Activated naive CD4-positive, alpha-beta T cell treated with anti-CD3 and anti-CD28 coated beads for 36 hours (primary cell): ENCODE measurements around the gene HELLS. TPM values are rescaled to one million over a fixed set of nuclear protein-coding genes. Genes with fewer than 3 reads are reported as not detected.
"Not testable (repeated sequence)": the region's sequence is repeated elsewhere in the genome, so short reads cannot be mapped to it uniquely, and the experiment has no call there.

ENCODE experiments used
- CTCF ChIA-PET: fragments of 350-600 bp; sonication (Branson Sonifier 250); formaldehyde crosslinking; loops from one replicate; lab custom pipeline; 2021; ENCODE audit warnings: antibody characterized with exemption; lab: Charles Lee
- DNase-seq: peaks from one replicate; pipeline ENCODE4 v3.0.0-alpha.2; 2020
- H3K27ac Mint-ChIP-seq: one replicate; pipeline ENCODE4 v1.8.0; 2021; ENCODE audit warnings: mild to moderate bottlenecking, mixed read lengths
- H3K27me3 Mint-ChIP-seq: one replicate; pipeline ENCODE4 v1.8.0; 2021; ENCODE audit warnings: low read depth, mixed read lengths
- H3K36me3 Mint-ChIP-seq: one replicate; pipeline ENCODE4 v1.8.0; 2021; ENCODE audit warnings: low read depth, mixed read lengths
- H3K4me1 Mint-ChIP-seq: one replicate; pipeline ENCODE4 v1.8.0; 2021; ENCODE audit warnings: low read depth, mixed read lengths
- H3K4me3 Mint-ChIP-seq: one replicate; pipeline ENCODE4 v1.8.0; 2021; ENCODE audit warnings: mild to moderate bottlenecking, moderate library complexity, mixed read lengths
- H3K9me3 Mint-ChIP-seq: one replicate; pipeline ENCODE4 v1.8.0; 2021; ENCODE audit warnings: mixed read lengths
- intact Hi-C: fragments of 100-400 bp; cut with micrococcal nuclease; formaldehyde crosslinking; loops from one replicate; pipeline ENCODE4 v1.15.1; 2023
- total RNA-seq, 2 experiments: library from RNA; stranded (reverse); gene quantifications; one replicate each; pipeline ENCODE4 v1.2.3, GENCODE V29; 2021

Gene HELLS
- total RNA-seq, 2 experiments from 2014 or later: 109 TPM

DNA sequence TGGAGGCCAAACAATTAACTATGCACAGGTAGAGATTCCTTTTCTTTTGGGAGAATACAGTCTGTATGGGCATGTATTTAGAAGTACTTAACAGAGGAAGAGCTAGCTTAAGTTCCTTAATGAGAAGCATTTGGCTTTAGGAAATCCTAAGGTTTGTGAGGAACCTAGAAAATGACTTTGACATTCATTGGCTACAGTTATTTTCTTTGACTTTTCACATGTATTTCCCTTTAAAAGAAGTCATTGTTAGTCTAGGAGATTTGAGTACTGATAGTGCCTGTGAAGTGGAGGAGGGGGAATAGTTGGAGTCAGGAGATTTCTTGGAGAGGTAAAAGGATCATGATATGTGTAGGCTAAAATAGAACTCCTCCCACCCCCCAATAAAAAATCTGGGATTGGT lies 3.6 kb downstream of the HELLS start:
- H3K36me3 Mint-ChIP-seq: peaks cover 35% of the 10 kb centered on the region
- H3K27ac Mint-ChIP-seq: no peak overlapping the region
- peaks cover 11% of the 10 kb centered on the region for H3K4me1 Mint-ChIP-seq
- DNase-seq: no peak
- no peaks in the 10 kb centered on the region for H3K27me3 Mint-ChIP-seq
- intact Hi-C loops: loop anchor here (5.0 to 10.0 kb wide), 2 partner anchors 688 to 1054 kb away; partner anchors contain the start of gene CEP55
- no peak overlapping the region for H3K4me3 Mint-ChIP-seq
- H3K9me3 Mint-ChIP-seq: no peaks in the 10 kb centered on the region
- CTCF ChIA-PET: no interaction called here

DNA sequence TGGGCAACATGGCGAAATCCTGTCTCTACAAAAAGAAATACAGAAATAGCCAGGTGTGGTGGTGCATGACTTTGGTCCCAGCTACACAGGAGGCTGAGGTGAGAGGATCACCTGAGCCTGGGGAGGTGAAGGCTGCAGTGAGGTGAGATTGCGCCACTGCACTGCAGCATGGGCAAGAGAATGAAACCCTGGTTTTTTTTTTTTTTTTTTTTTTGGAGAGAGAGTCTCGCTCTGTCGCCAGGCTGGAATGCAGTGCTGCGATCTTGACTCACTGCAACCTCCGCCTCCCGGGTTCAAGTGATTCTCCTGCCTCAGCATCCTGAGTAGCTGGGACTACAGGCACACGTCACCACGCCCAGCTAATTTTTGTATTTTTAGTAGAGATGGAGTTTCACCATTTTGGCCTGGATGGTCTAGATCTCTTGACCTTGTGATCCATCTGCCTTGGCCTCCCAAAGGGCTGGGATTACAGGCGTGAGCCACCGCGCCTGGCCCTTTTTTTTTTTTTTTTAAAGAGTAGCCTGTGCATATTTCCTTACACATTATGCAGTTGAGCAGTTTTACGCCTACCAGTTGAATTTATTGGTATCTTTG lies 22.2 kb downstream of the HELLS start:
- peaks cover 60% of the 10 kb centered on the region for H3K36me3 Mint-ChIP-seq
- H3K27me3 Mint-ChIP-seq, H3K27ac Mint-ChIP-seq, H3K9me3 Mint-ChIP-seq, intact Hi-C loops, DNase-seq, H3K4me1 Mint-ChIP-seq, H3K4me3 Mint-ChIP-seq: not testable (repeated sequence)
- CTCF ChIA-PET: interaction anchor here (0.6 to 1.1 kb wide), 2 partner anchors 230 to 248 kb away, joined by 3 to 4 read pairs; no protein-coding TSS in a partner anchor

DNA sequence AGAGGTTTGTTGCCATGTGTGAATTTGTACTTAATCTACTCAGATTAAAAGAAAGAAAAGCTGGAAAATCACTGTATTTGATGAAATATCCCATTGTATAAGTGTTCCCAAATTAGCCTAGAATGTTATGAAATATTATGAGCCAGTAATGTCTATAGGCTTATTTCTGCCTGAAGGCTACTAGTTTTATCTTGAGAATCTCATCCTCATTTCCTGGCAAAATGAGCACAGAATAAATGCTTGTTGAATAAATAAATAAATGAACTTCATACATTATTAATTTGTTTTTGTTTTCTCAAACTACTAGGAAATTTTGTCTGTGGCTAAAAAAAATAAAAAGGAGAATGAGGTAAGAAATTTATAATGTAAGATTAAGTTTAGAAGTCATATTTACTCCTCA lies 25.5 kb downstream of the HELLS start:
- intact Hi-C loops: no loop called here

DNA sequence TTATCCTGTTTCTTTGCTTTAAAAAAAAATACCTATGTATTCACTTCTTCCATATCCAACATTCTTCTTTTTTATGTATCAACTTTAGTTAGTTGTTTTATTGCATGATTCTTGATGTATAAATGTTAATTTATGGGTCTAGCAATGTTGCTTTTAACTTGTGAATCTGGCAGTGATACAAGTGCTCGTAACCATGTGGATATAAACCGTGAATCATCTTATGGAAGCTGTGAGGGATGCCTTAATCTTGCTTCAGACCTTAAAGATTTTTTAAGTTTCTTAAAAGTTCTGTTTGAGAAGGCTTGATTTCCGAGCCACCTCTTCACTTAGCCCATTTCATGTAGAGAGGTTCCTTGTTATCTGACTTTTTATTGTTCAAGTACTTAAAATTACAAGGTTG lies 25.9 kb downstream of the HELLS start:
- intact Hi-C loops: no loop called here
- Mint-ChIP-seq H3K4me1 (peaks cover 2% of the 10 kb centered on the region), H3K4me3 (no peak overlapping the region), H3K9me3 (no peaks in the 10 kb centered on the region), H3K36me3 (peaks cover 58% of the 10 kb centered on the region), H3K27me3 (no peaks in the 10 kb centered on the region), H3K27ac (no peak overlapping the region)
- DNase-seq: no peak
- CTCF ChIA-PET: no interaction called here

More for the DNA sequence above, 25.5 kb downstream of the HELLS start:
- no peak for DNase-seq
- H3K27ac Mint-ChIP-seq: no peak overlapping the region
- CTCF ChIA-PET: no interaction called here
- peaks cover 2% of the 10 kb centered on the region for H3K4me1 Mint-ChIP-seq
- H3K27me3 Mint-ChIP-seq: no peaks in the 10 kb centered on the region
- no peaks in the 10 kb centered on the region for H3K9me3 Mint-ChIP-seq
- no peak overlapping the region for H3K4me3 Mint-ChIP-seq
- H3K36me3 Mint-ChIP-seq: peaks cover 59% of the 10 kb centered on the region

DNA sequence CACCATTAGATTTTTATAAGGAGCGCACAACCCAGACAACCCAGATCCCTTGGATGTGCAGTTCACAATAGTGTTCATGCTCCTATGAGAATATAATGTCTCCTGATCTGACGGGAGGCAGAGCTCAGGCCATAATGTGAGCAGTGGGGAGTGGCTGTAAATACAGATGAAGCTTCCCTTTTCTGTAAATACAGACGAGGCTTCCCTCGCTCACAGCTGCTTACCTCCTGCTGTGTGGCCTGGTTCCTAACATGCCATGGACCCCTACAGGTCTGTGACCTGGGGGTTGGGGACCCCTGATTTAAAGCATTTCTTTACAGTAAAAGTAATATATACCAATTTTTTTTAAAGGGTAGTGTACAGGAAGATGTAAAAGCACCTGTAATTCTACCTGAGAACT lies 33.2 kb downstream of the HELLS start:
- Mint-ChIP-seq H3K27ac (no peak overlapping the region), H3K4me1 (no peaks in the 10 kb centered on the region), H3K36me3 (peaks cover 45% of the 10 kb centered on the region), H3K9me3 (no peaks in the 10 kb centered on the region), H3K27me3 (no peaks in the 10 kb centered on the region), H3K4me3 (no peak overlapping the region)
- intact Hi-C loops: no loop called here
- CTCF ChIA-PET: interaction anchor here (0.6 kb wide), 1 partner anchor 15 kb away, joined by 4 read pairs; no protein-coding TSS in a partner anchor
- no peak for DNase-seq

DNA sequence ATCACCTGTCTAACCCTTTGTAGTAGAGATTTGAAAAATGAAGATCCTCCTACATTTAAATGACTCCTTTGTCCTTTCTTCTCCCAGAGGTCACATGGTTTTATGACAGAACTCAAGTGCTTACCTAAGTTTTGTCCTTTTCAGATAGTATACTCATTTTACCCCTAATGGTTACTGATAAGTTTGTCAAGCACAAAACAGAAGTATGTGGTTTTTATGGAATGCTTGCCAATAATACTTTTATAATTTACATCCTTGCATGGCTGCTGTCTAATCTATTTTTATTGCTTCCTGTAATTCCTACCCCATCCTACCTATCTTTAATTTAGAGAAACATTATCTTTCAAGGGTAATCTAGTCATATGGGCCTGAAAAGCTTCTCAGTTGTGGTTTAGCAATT lies 37.5 kb downstream of the HELLS start:
- Mint-ChIP-seq H3K27me3 (no peaks in the 10 kb centered on the region), H3K27ac (no peak overlapping the region), H3K4me1 (no peaks in the 10 kb centered on the region), H3K36me3 (peaks cover 29% of the 10 kb centered on the region), H3K9me3 (no peaks in the 10 kb centered on the region), H3K4me3 (no peak overlapping the region)
- DNase-seq: no peak
- intact Hi-C loops: no loop called here
- CTCF ChIA-PET: no interaction called here

DNA sequence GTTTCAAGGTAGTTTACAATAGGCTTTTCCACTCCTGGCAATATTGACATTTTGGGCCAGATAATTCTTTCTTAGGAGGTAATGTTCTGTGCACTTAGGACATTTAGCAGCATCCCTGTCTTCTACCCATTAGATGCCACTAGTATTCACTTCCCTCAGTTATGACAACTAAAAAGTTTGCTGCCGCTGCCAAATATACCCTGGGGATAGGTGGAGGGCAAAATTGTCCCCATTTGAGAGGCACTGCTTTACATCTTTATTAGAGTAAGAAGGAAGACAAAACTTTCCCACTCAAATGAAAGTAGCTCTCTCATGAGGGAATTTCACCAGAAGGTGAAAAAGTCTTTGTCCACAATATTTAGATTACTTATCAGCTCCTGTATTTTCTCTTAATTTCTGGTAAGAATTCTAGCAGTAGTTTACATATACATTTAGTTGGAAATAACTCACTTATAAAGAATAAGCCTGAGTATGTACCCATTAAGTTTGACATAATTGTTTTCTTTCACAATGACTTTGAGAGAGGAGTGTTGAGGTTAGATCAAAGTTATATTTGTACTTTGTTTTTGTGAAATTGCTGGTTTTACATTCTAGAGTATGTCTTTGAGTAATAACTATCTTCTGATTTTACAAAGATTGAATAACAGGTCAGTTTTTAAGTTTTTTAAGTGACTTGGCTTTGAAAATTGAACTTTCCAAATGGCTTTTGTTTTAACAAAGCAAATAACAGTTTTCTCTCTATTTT lies 46.0 kb downstream of the HELLS start:
- CTCF ChIA-PET: no interaction called here
- Mint-ChIP-seq H3K4me3 (no peak overlapping the region), H3K27me3 (no peaks in the 10 kb centered on the region), H3K36me3 (peaks cover 64% of the 10 kb centered on the region), H3K27ac (peak overlapping the region; percentile 50), H3K9me3 (no peaks in the 10 kb centered on the region), H3K4me1 (peaks cover 9% of the 10 kb centered on the region)
- no peak for DNase-seq
- intact Hi-C loops: loop anchor here (1.0 to 2.0 kb wide), 2 partner anchors 16 to 47 kb away; partner anchors contain the start of gene HELLS

DNA sequence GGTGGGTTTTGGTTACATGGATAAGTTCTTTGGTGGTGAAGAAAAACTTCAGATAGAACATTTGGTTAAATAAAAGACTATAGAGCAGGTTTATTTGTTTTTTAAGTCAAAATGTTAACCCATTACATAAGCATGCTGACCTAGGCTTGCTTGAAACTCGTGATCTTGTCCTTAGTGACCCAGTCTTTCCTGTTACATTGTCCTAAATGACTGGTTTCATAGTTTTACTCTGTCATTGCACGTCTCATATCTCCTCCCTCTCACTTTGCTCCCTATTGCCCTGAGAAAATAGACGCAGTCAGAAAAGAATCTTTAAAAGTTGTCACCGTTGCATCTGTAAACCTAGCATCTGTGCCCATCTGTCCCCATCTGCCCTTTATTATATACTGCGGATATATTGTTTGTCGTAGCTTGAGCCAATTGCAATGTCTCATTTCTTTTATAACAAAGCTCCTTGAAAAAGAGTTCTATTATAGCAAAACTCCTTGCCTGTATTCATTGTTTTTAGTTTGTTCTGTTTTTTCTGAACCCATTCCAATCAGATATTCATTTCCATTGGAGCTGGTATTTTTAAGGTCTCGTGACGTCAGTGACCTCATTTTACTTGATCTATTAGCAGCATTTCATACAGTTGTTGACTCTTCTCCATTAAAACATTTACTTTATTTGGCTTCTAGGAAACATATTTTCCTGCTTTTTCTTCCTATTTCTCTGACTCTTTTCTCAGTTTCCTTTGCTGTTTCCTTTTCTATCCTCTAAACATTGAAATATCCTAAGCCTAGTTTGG lies 57.3 kb downstream of the HELLS start:
- peaks cover 56% of the 10 kb centered on the region for H3K36me3 Mint-ChIP-seq
- no peak overlapping the region for H3K27ac Mint-ChIP-seq
- DNase-seq: no peak
- peaks cover 15% of the 10 kb centered on the region for H3K4me1 Mint-ChIP-seq
- intact Hi-C loops: no loop called here
- H3K9me3 Mint-ChIP-seq: no peaks in the 10 kb centered on the region
- no peaks in the 10 kb centered on the region for H3K27me3 Mint-ChIP-seq
- CTCF ChIA-PET: no interaction called here
- H3K4me3 Mint-ChIP-seq: no peak overlapping the region

DNA sequence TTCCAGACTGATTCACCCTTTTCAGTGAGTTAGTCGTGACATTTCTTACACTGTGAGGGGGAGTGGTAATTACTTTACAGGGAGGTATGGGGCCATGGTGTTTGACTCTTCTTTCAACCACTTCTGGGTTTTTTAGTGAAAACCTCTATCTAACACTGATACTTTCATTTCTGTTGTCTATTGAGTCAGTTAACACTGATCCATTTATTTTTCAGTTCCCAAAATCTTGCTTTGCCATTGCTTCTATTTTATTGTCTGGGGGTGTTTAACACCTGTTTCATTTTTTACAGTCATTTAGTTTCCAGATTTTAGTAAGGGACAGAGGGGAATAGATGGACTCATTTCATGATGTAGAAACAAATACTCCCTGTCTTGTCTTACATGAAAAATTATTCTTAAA lies 61.5 kb downstream of the HELLS start:
- H3K4me3 Mint-ChIP-seq: no peak overlapping the region
- CTCF ChIA-PET: no interaction called here
- H3K4me1 Mint-ChIP-seq: peaks cover 17% of the 10 kb centered on the region
- DNase-seq: peak; percentile 10
- H3K36me3 Mint-ChIP-seq: peaks cover 59% of the 10 kb centered on the region
- H3K27me3 Mint-ChIP-seq: no peaks in the 10 kb centered on the region
- H3K27ac Mint-ChIP-seq: peak overlapping the region; percentile 82
- intact Hi-C loops: loop anchor here (1.0 to 2.0 kb wide), 4 partner anchors 15 to 629 kb away; partner anchors contain the start of genes HELLS and NOC3L
- H3K9me3 Mint-ChIP-seq: no peaks in the 10 kb centered on the region

DNA sequence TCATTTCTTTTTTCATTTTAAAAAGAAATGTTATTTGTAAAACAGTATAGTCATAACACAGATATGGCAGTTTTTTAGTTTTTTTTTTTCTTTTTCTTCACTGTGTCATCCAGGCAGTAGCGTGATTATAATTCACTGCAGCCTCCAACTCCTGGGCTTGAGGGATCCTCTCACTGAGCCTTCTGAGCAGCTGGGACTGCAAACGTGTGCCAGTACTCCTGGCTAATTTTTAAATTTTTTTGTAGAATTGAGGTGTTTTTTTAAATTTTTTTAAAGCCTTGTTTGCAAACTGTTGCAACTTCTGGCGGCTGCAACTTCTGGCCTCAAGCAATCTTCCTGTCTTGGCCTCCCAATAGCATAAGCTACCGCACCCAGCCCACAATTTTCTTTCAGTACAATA lies 63.0 kb downstream of the HELLS start:
- Mint-ChIP-seq H3K4me1 (peaks cover 17% of the 10 kb centered on the region), H3K36me3 (peaks cover 49% of the 10 kb centered on the region), H3K9me3 (no peaks in the 10 kb centered on the region), H3K27ac (no peak overlapping the region), H3K4me3 (no peak overlapping the region), H3K27me3 (no peaks in the 10 kb centered on the region)
- DNase-seq: no peak
- intact Hi-C loops: no loop called here
- CTCF ChIA-PET: interaction anchor here (0.7 kb wide), 1 partner anchor 267 kb away, joined by 4 read pairs; no protein-coding TSS in a partner anchor

DNA sequence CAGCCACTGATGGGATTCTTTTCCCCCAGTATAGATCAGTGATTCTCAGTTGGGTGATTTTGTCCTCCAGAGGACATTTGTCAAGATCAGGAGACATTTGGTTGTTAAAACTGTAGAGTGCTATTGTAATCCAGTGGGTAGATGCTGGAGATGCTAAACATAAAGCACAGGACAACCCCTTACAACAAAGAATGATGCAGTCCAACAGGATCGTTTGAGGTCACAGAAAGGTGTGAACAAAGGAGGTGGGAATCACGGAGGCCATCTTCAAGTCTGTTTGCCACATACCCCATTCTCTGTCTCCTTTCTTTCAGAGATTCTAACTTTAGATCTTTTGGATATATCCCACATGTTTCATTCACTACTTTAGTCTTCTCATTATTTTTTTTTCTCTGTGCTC lies 69.0 kb downstream of the HELLS start:
- DNase-seq: no peak
- H3K27me3 Mint-ChIP-seq: no peaks in the 10 kb centered on the region
- H3K9me3 Mint-ChIP-seq: no peaks in the 10 kb centered on the region
- no peak overlapping the region for H3K4me3 Mint-ChIP-seq
- intact Hi-C loops: no loop called here
- no peaks in the 10 kb centered on the region for H3K4me1 Mint-ChIP-seq
- CTCF ChIA-PET: interaction anchor here (0.6 kb wide), 1 partner anchor 11 kb away, joined by 3 read pairs; no protein-coding TSS in a partner anchor
- H3K36me3 Mint-ChIP-seq: peaks cover 12% of the 10 kb centered on the region
- H3K27ac Mint-ChIP-seq: no peak overlapping the region

DNA sequence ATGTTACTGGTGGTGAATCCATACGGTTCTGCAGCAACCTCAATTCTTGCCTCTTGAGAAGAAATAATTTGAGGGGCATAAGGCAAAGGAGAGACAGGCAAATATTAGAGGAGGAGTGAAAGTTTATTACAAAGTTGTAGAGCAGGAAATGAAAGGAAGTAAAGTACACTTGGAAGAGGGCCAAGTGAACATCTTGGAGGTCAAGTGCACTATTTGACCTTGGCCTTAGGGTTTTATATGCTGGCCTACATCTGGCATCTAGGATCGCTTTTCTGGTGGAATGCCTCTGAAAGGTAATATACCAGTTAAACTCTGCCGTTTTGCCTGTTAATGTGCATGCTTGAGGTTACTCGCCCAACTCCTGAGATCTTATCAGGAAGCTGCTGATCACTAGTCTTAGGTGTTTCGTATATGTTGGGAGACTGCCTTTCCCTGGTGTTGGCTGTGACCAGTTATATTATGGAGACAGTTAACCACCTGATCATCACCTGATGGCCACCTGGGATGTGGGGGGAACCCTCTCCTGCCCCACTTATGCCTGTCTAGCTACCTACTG lies 71.9 kb downstream of the HELLS start:
- no peak overlapping the region for H3K4me3 Mint-ChIP-seq
- H3K9me3 Mint-ChIP-seq: no peaks in the 10 kb centered on the region
- intact Hi-C loops: no loop called here
- peaks cover 1% of the 10 kb centered on the region for H3K36me3 Mint-ChIP-seq
- DNase-seq: no peak
- H3K27ac Mint-ChIP-seq: no peak overlapping the region
- no peaks in the 10 kb centered on the region for H3K27me3 Mint-ChIP-seq
- CTCF ChIA-PET: no interaction called here
- no peaks in the 10 kb centered on the region for H3K4me1 Mint-ChIP-seq
